ENCODE data around the gene MUC5AC.
"Not testable (repeated sequence)": the region's sequence is repeated elsewhere in the genome, so short reads cannot be mapped to it uniquely, and the experiment has no call there.

The MUC5AC gene

GRCh38 chr11:1148752-1149180 lies 9.0 kb upstream of the MUC5AC start:
- no peak for DNase-seq

GRCh38 chr11:1149545-1149944 lies 8.2 kb upstream of the MUC5AC start:
- DNase-seq = no peak

GRCh38 chr11:1150116-1150515 lies 7.6 kb upstream of the MUC5AC start:
- DNase-seq = no peak

GRCh38 chr11:1150769-1151365 lies 6.9 kb upstream of the MUC5AC start:
- no peak for DNase-seq

- DNase-seq = peak; percentile 30
Observed at GRCh38 chr11:1151366-1152315, 6.1 kb upstream of the MUC5AC start.

GRCh38 chr11:1152316-1153104 lies 5.2 kb upstream of the MUC5AC start:
- DNase-seq = peak; percentile 38

GRCh38 chr11:1153105-1153950 lies 4.4 kb upstream of the MUC5AC start:
- peak; percentile 27 for DNase-seq

- DNase-seq = peak; percentile 45
Observed at GRCh38 chr11:1153951-1154493, 3.7 kb upstream of the MUC5AC start.

- DNase-seq = not testable (repeated sequence)
Observed at GRCh38 chr11:1154656-1155055, 3.1 kb upstream of the MUC5AC start.

GRCh38 chr11:1155274-1155693 lies 2.5 kb upstream of the MUC5AC start:
- no peak for DNase-seq

GRCh38 chr11:1156506-1157340 lies 1.0 kb upstream of the MUC5AC start:
- no peak for DNase-seq

- no peak for DNase-seq
Observed at GRCh38 chr11:1157341-1157644, 460 bp upstream of the MUC5AC start.

GRCh38 chr11:1158681-1159487 lies 1.1 kb downstream of the MUC5AC start:
- DNase-seq = peak; percentile 16

GRCh38 chr11:1159488-1160220 lies 1.9 kb downstream of the MUC5AC start:
- DNase-seq = not testable (repeated sequence)

- DNase-seq = no peak
Observed at GRCh38 chr11:1160231-1161101, 2.7 kb downstream of the MUC5AC start.

GRCh38 chr11:1161410-1162137 lies 3.8 kb downstream of the MUC5AC start:
- DNase-seq = no peak

- no peak for DNase-seq
Observed at GRCh38 chr11:1162138-1162475, 4.4 kb downstream of the MUC5AC start.

Measured in right forelimb (tissue), 1 donor.